Measurements from ENCODE around the gene AVP.

DNA sequence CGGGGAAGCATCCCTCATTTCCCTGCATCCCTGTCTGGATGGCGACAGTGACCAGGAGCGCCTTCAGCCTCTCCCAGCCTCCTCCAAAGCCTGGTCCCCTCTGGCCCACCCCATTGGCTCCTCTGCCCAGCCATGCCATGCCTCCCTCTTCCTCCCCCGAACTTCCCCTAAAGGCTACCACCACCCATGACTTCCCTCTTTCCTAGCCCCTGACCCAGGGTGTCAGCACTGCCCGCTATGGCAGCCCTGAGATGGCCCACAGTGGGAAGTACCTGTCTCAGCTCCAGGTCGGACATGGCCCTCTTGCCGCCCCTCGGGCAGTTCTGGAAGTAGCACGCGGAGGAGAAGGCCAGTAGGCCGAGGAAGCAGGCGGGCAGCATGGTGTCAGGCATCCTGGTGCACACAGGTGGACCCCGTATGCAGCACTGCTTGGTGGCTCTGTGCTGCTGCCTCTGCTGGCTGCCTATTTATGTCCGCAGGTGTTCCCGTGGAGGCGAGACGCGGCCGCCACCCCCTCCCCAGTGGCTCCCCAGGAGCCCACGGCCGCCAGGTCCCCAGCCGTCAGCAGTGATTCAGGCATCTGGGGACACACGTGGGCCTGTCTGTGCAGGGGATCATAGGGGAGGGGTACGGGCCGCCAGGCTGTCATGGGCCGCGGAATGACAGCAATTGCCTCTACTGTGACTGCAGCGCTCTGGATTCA is at the start of gene AVP:
- TF ChIP-seq, protein P1, sequence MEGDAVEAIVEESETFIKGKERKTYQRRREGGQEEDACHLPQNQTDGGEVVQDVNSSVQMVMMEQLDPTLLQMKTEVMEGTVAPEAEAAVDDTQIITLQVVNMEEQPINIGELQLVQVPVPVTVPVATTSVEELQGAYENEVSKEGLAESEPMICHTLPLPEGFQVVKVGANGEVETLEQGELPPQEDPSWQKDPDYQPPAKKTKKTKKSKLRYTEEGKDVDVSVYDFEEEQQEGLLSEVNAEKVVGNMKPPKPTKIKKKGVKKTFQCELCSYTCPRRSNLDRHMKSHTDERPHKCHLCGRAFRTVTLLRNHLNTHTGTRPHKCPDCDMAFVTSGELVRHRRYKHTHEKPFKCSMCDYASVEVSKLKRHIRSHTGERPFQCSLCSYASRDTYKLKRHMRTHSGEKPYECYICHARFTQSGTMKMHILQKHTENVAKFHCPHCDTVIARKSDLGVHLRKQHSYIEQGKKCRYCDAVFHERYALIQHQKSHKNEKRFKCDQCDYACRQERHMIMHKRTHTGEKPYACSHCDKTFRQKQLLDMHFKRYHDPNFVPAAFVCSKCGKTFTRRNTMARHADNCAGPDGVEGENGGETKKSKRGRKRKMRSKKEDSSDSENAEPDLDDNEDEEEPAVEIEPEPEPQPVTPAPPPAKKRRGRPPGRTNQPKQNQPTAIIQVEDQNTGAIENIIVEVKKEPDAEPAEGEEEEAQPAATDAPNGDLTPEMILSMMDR (conservative IDR thresholded peaks at IDR 0.05; ENCODE audit: low read length) = no peak
- TF ChIP-seq EZH2phosphoT487 (IDR thresholded peaks at IDR 0.05; ENCODE audit: borderline replicate concordance, low read depth, low read length) = no peak

All from OCI-LY7 (cell line).